ENCODE results near the gene IL27RA. TPM values are rescaled to one million over a fixed set of nuclear protein-coding genes. Genes with fewer than 3 reads are reported as not detected.

Gene IL27RA
- total and polyA plus RNA-seq, 2 donors (not counting 1 experiment from before 2014, with no cell fraction given): 36.2 to 38.6 TPM

GRCh38 chr19:13981988-13982501 lies 49.5 kb upstream of the IL27RA start:
- peak overlapping the region in 1 of 2 donors; percentile 56 for H3K27ac ChIP-seq (ENCODE audit: low read length in 2 of 2)
- no peaks in the 10 kb centered on the region for H3K9me3 ChIP-seq (ENCODE audit: control extremely low read depth in 1 of 3, control insufficient read depth in 2 of 3, insufficient read depth in 1 of 3, low read length in 2 of 3)
- peaks cover 0 to 3% of the 10 kb centered on the region in 2 experiments for H3K36me3 ChIP-seq (replicated peaks in 1 of 2; ENCODE audit: control extremely low read depth in 1 of 2, control insufficient read depth in 1 of 2, extremely low read depth in 1 of 2, insufficient read depth in 2 of 2, low read length in 1 of 2)
- no peak overlapping the region for H3K4me3 ChIP-seq (ENCODE audit: control extremely low read depth in 1 of 5, extremely low read depth in 1 of 5, insufficient read depth in 1 of 5, low read depth in 2 of 5, low read length in 4 of 5)
- peaks cover 59 to 86% of the 10 kb centered on the region in 2 donors for H3K4me1 ChIP-seq (ENCODE audit: control insufficient read depth in 2 of 2, insufficient read depth in 2 of 2, low read length in 2 of 2)
- ChIA-PET POLR2A (interaction anchor here (1.1 kb wide), 1 partner anchor 49 kb away, joined by 3 read pairs; no protein-coding TSS in a partner anchor), CTCF (no interaction called here)
- WGBS (ENCODE audit: insufficient coverage): 92% methylated on average over 16 of the region's 17 CpGs
- no peak for DNase-seq
- H3K79me2 ChIP-seq (ENCODE audit: control insufficient read depth, insufficient read depth, low read length): peaks cover 3% of the 10 kb centered on the region
- intact Hi-C loops (cut with micrococcal nuclease): no loop called here
- TF ChIP-seq EZH2 (IDR thresholded peaks at IDR 0.05; ENCODE audit: borderline replicate concordance, insufficient read depth, low read depth, low read length, poor library complexity, severe bottlenecking): no peak
- TF ChIP-seq CTCF (IDR thresholded peaks at IDR 0.05): no peak
- H3K4me2 ChIP-seq (replicated peaks; ENCODE audit: low read depth, low read length, poor library complexity, severe bottlenecking): peak overlapping the region; percentile 65
- H3K27me3 Mint-ChIP-seq: no peaks in the 10 kb centered on the region
- peak overlapping the region; percentile 45 for H3K4me3 Mint-ChIP-seq
- no peak for ATAC-seq (ENCODE audit: low read depth)
- no peak overlapping the region for H2AFZ ChIP-seq (ENCODE audit: insufficient read depth, low read depth, low read length, poor library complexity, severe bottlenecking)
- no peaks in the 10 kb centered on the region for H4K20me1 ChIP-seq (ENCODE audit: control insufficient read depth, insufficient read depth, low read length, poor library complexity, severe bottlenecking)
- H3K27me3 ChIP-seq (replicated peaks in 1 of 4; ENCODE audit: control extremely low read depth in 1 of 4, control insufficient read depth in 3 of 4, insufficient read depth in 4 of 4, low read length in 3 of 4): peaks cover 0 to 7% (median 0%) of the 10 kb centered on the region in 4 experiments
- peaks cover 69% of the 10 kb centered on the region for H3K4me1 Mint-ChIP-seq
- H3K27ac Mint-ChIP-seq: peak overlapping the region; percentile 82
- no peaks in the 10 kb centered on the region for H3K9me3 Mint-ChIP-seq (ENCODE audit: insufficient read depth)
- H3K9ac ChIP-seq (ENCODE audit: low read length): no peak overlapping the region

GRCh38 chr19:13982773-13983172 lies 48.8 kb upstream of the IL27RA start:
- no peak overlapping the region for H3K4me3 Mint-ChIP-seq
- WGBS (ENCODE audit: insufficient coverage): over 99% methylated on average over 9 of the region's 9 CpGs
- H3K27me3 Mint-ChIP-seq: no peaks in the 10 kb centered on the region

More at GRCh38 chr19:13982773-13983172, 48.8 kb upstream of the IL27RA start:
- intact Hi-C loops (cut with micrococcal nuclease): no loop called here
- H3K4me1 ChIP-seq (ENCODE audit: control insufficient read depth in 2 of 2, insufficient read depth in 2 of 2, low read length in 2 of 2): peaks cover 66 to 93% of the 10 kb centered on the region in 2 donors
- H3K79me2 ChIP-seq (ENCODE audit: control insufficient read depth, insufficient read depth, low read length): peaks cover 6% of the 10 kb centered on the region
- no peak overlapping the region for H3K9ac ChIP-seq (ENCODE audit: low read length)
- TF ChIP-seq EZH2 (IDR thresholded peaks at IDR 0.05; ENCODE audit: borderline replicate concordance, insufficient read depth, low read depth, low read length, poor library complexity, severe bottlenecking): no peak
- no peak for TF ChIP-seq CTCF (IDR thresholded peaks at IDR 0.05)
- Mint-ChIP-seq H3K9me3 (ENCODE audit: insufficient read depth) (no peaks in the 10 kb centered on the region), H3K27ac (peak overlapping the region; percentile 84), H3K4me1 (peaks cover 75% of the 10 kb centered on the region)
- DNase-seq (no peak), ATAC-seq (ENCODE audit: low read depth) (no peak)
- H3K36me3 ChIP-seq (replicated peaks in 1 of 2; ENCODE audit: control extremely low read depth in 1 of 2, control insufficient read depth in 1 of 2, extremely low read depth in 1 of 2, insufficient read depth in 2 of 2, low read length in 1 of 2): peaks cover 0 to 3% of the 10 kb centered on the region in 2 experiments
- ChIA-PET POLR2A (interaction anchor here (1.0 kb wide), 1 partner anchor 44 kb away, joined by 3 read pairs; no protein-coding TSS in a partner anchor), CTCF (no interaction called here)
- H4K20me1 ChIP-seq (ENCODE audit: control insufficient read depth, insufficient read depth, low read length, poor library complexity, severe bottlenecking): no peaks in the 10 kb centered on the region
- H3K9me3 ChIP-seq (ENCODE audit: control extremely low read depth in 1 of 3, control insufficient read depth in 2 of 3, insufficient read depth in 1 of 3, low read length in 2 of 3): no peaks in the 10 kb centered on the region
- H2AFZ ChIP-seq (ENCODE audit: insufficient read depth, low read depth, low read length, poor library complexity, severe bottlenecking): no peak overlapping the region
- peaks cover 0 to 7% (median 0%) of the 10 kb centered on the region in 4 experiments for H3K27me3 ChIP-seq (replicated peaks in 1 of 4; ENCODE audit: control extremely low read depth in 1 of 4, control insufficient read depth in 3 of 4, insufficient read depth in 4 of 4, low read length in 3 of 4)
- H3K4me2 ChIP-seq (replicated peaks; ENCODE audit: low read depth, low read length, poor library complexity, severe bottlenecking): peak overlapping the region; percentile 46
- H3K27ac ChIP-seq (ENCODE audit: low read length in 2 of 2): peak overlapping the region in 1 of 2 donors; percentile 51
- H3K4me3 ChIP-seq (ENCODE audit: control extremely low read depth in 1 of 5, extremely low read depth in 1 of 5, insufficient read depth in 1 of 5, low read depth in 2 of 5, low read length in 4 of 5): no peak overlapping the region
